ENCODE results near the gene SMU1. TPM values are rescaled to one million over a fixed set of nuclear protein-coding genes. Genes with fewer than 3 reads are reported as not detected.

Gene SMU1
- total and polyA plus RNA-seq, 2 of the 13 experiments (the other 11 are each of a cell fraction or from before 2014, with no cell fraction given): 12.9 to 36.6 TPM

DNA sequence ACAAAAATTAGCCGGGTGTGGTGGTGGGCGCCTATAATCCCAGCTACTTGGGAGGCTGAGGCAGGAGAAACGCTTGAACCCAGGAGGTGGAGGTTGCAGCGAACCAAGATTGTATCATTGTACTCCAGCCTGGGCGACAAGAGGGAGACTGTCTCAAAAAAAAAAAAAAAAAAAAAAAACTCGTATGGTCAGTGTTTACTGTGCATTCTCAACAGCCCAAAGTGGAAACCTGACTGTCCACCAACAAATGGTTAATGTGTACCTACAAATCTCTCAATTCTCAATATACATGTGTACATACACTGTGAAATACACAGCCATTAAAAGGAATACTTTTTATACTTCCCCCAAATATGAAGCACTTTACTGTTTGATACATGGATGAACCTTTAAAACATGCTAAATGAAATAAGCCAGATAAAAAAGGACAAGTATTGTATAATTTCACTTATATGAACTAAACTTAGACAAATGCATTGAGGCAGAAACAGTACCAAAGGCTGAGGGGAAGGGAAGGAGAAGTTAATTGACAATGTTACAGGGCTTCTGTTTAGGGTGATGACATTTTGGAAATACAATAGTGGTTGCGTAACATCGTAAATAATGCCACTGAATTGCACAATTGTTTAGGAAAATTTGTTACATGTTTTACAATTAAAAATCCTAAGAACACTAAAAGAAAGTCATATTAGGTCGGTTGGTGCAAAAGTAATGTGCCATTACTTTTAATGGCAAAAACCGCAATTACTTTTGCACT, 34.9 kb downstream of the SMU1 start (continued):
- TF ChIP-seq, protein P1, sequence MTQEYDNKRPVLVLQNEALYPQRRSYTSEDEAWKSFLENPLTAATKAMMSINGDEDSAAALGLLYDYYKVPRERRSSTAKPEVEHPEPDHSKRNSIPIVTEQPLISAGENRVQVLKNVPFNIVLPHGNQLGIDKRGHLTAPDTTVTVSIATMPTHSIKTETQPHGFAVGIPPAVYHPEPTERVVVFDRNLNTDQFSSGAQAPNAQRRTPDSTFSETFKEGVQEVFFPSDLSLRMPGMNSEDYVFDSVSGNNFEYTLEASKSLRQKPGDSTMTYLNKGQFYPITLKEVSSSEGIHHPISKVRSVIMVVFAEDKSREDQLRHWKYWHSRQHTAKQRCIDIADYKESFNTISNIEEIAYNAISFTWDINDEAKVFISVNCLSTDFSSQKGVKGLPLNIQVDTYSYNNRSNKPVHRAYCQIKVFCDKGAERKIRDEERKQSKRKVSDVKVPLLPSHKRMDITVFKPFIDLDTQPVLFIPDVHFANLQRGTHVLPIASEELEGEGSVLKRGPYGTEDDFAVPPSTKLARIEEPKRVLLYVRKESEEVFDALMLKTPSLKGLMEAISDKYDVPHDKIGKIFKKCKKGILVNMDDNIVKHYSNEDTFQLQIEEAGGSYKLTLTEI (CRISPR knock-in tag; conservative IDR thresholded peaks at IDR 0.05): no peak
- TF ChIP-seq ZNF260 (CRISPR knock-in tag; IDR thresholded peaks at IDR 0.05; ENCODE audit: borderline replicate concordance, low read depth) (no peak), KDM5B (CRISPR knock-in tag; IDR thresholded peaks at IDR 0.05; ENCODE audit: borderline replicate concordance) (no peak), ZNF83 (CRISPR knock-in tag; IDR thresholded peaks at IDR 0.05; ENCODE audit: borderline replicate concordance) (no peak), ZBTB3 (CRISPR knock-in tag; IDR thresholded peaks at IDR 0.05; ENCODE audit: borderline replicate concordance, low read depth) (no peak), SOX5 (CRISPR knock-in tag; IDR thresholded peaks at IDR 0.05; ENCODE audit: borderline replicate concordance) (peak; percentile 84), AHR (CRISPR knock-in tag; IDR thresholded peaks at IDR 0.05) (no peak), PCBP2 (optimal IDR thresholded peaks at IDR 0.05; ENCODE audit: low read depth, low read length, poor library complexity, severe bottlenecking) (no peak), ESRRA (CRISPR knock-in tag; IDR thresholded peaks at IDR 0.05; ENCODE audit: low read depth) (no peak), ZNF230 (CRISPR knock-in tag; IDR thresholded peaks at IDR 0.05) (no peak), FOXP1 (IDR thresholded peaks at IDR 0.05) (no peak), FOXP1 (CRISPR knock-in tag; IDR thresholded peaks at IDR 0.05) (peak; percentile 65; the same call in 1 of the 2 replicates), NRL (CRISPR knock-in tag; IDR thresholded peaks at IDR 0.05; ENCODE audit: borderline replicate concordance) (no peak), PAF1 (CRISPR knock-in tag; IDR thresholded peaks at IDR 0.05) (0 out of 2 replicates have a peak, but pooled peaks have one; percentile 56), ZNF317 (CRISPR knock-in tag; IDR thresholded peaks at IDR 0.05) (no peak), HOXA5 (CRISPR knock-in tag; IDR thresholded peaks at IDR 0.05) (no peak), ZNF264 (CRISPR knock-in tag; IDR thresholded peaks at IDR 0.05) (no peak), SYNCRIP (IDR thresholded peaks at IDR 0.05; ENCODE audit: insufficient read depth, low read depth, low read length) (no peak), RFX5 (IDR thresholded peaks at IDR 0.05; ENCODE audit: low read depth, low read length) (no peak), SOX6 (IDR thresholded peaks at IDR 0.05) (no peak), SOX6 (CRISPR knock-in tag; IDR thresholded peaks at IDR 0.05) (peak; percentile 83), CC2D1A (CRISPR knock-in tag; IDR thresholded peaks at IDR 0.05) (no peak)
- TF ChIP-seq, protein P2, sequence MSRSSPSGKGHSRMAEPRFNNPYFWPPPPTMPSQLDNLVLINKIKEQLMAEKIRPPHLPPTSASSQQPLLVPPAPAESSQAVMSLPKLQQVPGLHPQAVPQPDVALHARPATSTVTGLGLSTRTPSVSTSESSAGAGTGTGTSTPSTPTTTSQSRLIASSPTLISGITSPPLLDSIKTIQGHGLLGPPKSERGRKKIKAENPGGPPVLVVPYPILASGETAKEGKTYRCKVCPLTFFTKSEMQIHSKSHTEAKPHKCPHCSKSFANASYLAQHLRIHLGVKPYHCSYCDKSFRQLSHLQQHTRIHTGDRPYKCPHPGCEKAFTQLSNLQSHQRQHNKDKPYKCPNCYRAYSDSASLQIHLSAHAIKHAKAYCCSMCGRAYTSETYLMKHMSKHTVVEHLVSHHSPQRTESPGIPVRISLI (CRISPR knock-in tag; IDR thresholded peaks at IDR 0.05; ENCODE audit: borderline replicate concordance): peak; percentile 66
- TF ChIP-seq, protein P3, sequence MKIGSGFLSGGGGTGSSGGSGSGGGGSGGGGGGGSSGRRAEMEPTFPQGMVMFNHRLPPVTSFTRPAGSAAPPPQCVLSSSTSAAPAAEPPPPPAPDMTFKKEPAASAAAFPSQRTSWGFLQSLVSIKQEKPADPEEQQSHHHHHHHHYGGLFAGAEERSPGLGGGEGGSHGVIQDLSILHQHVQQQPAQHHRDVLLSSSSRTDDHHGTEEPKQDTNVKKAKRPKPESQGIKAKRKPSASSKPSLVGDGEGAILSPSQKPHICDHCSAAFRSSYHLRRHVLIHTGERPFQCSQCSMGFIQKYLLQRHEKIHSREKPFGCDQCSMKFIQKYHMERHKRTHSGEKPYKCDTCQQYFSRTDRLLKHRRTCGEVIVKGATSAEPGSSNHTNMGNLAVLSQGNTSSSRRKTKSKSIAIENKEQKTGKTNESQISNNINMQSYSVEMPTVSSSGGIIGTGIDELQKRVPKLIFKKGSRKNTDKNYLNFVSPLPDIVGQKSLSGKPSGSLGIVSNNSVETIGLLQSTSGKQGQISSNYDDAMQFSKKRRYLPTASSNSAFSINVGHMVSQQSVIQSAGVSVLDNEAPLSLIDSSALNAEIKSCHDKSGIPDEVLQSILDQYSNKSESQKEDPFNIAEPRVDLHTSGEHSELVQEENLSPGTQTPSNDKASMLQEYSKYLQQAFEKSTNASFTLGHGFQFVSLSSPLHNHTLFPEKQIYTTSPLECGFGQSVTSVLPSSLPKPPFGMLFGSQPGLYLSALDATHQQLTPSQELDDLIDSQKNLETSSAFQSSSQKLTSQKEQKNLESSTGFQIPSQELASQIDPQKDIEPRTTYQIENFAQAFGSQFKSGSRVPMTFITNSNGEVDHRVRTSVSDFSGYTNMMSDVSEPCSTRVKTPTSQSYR (CRISPR knock-in tag; IDR thresholded peaks at IDR 0.05; ENCODE audit: borderline replicate concordance): no peak
- TF ChIP-seq, protein P4, sequence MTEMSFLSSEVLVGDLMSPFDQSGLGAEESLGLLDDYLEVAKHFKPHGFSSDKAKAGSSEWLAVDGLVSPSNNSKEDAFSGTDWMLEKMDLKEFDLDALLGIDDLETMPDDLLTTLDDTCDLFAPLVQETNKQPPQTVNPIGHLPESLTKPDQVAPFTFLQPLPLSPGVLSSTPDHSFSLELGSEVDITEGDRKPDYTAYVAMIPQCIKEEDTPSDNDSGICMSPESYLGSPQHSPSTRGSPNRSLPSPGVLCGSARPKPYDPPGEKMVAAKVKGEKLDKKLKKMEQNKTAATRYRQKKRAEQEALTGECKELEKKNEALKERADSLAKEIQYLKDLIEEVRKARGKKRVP (CRISPR knock-in tag; IDR thresholded peaks at IDR 0.05): peak in 1 of 2 experiments; percentile 72; a peak in 2 of 4 replicates
